SJSA1 (cell line): ENCODE measurements around the gene NMRAL1. TPM values are rescaled to one million over a fixed set of nuclear protein-coding genes. Genes with fewer than 3 reads are reported as not detected.

Source experiments
- DNase-seq, 2 experiments: peaks; one replicate each; pipeline ENCODE4 v3.0.0-alpha.2; 2015 to 2020; ENCODE audit warnings: low spot score in 2 of 2, low read depth in 1 of 2
- H3K27ac ChIP-seq: fragments of 250-450 bp; sonication (Bioruptor Pico); 2 replicates; pipeline ENCODE4 v1.5.1; 2020; ENCODE audit warnings: mild to moderate bottlenecking, moderate library complexity
- H3K27me3 ChIP-seq: fragments of 250-450 bp; sonication (Bioruptor Pico); replicated peaks from 2 replicates; pipeline ENCODE4 v1.5.1; 2020; ENCODE audit warnings: mild to moderate bottlenecking, moderate library complexity
- H3K36me3 ChIP-seq: fragments of 250-450 bp; sonication (Bioruptor Pico); 2 replicates; pipeline ENCODE4 v1.5.1; 2020; ENCODE audit warnings: mild to moderate bottlenecking
- H3K4me1 ChIP-seq: fragments of 250-450 bp; sonication (Bioruptor Pico); replicated peaks from 2 replicates; pipeline ENCODE4 v1.6.1; 2021; ENCODE audit warnings: mild to moderate bottlenecking
- H3K4me3 ChIP-seq: fragments of 250-450 bp; sonication (Bioruptor Pico); 2 replicates; pipeline ENCODE4 v1.5.1; 2020; ENCODE audit warnings: mild to moderate bottlenecking
- H3K9me3 ChIP-seq: fragments of 250-450 bp; sonication (Bioruptor Pico); replicated peaks from 2 replicates; pipeline ENCODE4 v1.5.1; 2020; ENCODE audit warnings: mild to moderate bottlenecking
- total RNA-seq: library from RNA; depleted of rRNA; stranded (reverse); fragments of >200 nt; shearing (Covaris generic); gene quantifications from 2 replicates; pipeline ENCODE4 v1.2.3, GENCODE V29; 2014

Gene NMRAL1
- total RNA-seq, 1 experiment from 2014 or later, result 9.5 TPM

DNA sequence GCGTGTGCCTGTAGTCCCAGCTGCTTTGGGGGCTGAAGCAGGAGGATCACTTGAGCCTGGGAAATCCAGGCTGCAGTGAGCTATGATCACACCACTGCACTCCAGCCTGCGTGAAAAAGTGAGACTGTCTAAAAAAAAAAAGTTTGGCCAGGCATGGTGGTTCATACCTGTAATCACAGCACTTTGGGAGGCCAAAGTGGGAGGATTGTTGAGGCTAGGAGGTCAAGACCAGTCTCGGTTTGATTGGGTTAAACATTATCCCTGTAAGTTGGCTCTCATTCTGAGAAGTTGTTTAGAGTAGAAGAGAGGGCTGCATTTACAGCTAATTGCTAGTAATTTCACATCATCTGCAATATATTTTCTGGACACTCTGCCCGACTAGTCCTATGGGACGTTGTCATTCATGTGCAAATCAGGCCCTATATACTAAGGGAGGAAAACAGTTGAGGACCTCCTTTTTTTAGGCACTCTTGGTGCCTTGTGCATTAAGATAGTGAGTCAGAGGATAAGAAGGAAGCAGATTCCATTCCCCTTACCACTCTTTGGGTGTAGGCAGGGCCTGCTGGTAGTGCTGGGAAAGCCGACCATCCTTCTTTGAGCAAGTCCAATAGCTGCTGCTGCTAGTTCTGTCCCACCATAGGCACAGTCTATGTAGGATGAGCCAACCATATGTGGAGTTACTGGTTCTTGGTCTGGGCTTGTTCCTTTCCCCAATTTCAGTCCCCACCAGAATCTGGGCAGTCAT, 20.5 kb upstream of the NMRAL1 start:
- H3K27ac ChIP-seq, result peak overlapping the region; percentile 69
- H3K27me3 ChIP-seq, result no peaks in the 10 kb centered on the region
- no peak overlapping the region for H3K4me3 ChIP-seq
- peaks cover 45% of the 10 kb centered on the region for H3K4me1 ChIP-seq
- H3K36me3 ChIP-seq, result no peaks in the 10 kb centered on the region
- H3K9me3 ChIP-seq, result no peaks in the 10 kb centered on the region
- DNase-seq, result peak; percentile 67 to 73

DNA sequence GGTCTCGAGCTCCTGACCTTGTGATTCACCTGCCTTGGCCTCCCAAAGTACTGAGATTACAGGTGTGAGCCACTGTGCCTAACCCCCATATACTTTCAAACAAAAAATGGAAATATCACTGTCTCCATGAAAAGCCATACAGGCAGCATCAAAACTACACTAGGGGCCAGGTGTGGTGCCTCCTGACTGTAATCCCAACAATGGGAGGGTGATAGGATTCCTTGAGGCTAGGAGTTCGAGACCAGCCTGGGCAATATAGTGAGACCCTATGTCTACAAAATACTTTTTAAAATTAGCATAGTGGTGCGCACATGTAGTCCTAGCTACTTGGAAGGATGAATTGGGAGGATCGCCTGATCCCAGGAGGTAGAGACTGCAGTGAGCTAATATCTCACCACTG, 17.5 kb upstream of the NMRAL1 start:
- no peak for DNase-seq
- Histone ChIP-seq H3K27ac (no peak overlapping the region), H3K27me3 (no peaks in the 10 kb centered on the region), H3K4me1 (peaks cover 61% of the 10 kb centered on the region), H3K4me3 (no peak overlapping the region), H3K36me3 (no peaks in the 10 kb centered on the region), H3K9me3 (no peaks in the 10 kb centered on the region)

DNA sequence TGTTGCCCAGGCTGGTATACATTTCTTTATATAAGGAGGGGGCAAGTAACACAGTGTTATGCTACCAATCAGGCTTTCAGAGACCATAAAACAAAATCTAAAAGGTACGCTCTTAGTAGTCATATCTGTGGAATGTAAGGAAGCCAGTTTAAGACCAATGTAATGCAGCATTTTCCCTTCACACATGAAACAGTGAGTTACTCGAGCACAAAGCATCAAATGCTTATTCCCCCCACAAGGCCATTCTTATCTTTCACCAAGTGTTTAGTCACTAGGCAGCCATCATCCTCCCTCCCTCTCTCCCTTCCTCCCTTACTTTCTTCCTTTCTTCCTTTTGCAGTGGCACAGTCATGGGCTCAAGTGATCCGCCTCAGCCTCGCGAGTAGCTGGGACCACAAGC, 14.6 kb upstream of the NMRAL1 start:
- Histone ChIP-seq H3K27ac (peak overlapping the region; percentile 69), H3K27me3 (no peaks in the 10 kb centered on the region), H3K9me3 (no peaks in the 10 kb centered on the region), H3K4me1 (peaks cover 33% of the 10 kb centered on the region), H3K4me3 (no peak overlapping the region), H3K36me3 (peaks cover 5% of the 10 kb centered on the region; the same call in 1 of the 2 replicates)
- peak; percentile 63 to 77 for DNase-seq

DNA sequence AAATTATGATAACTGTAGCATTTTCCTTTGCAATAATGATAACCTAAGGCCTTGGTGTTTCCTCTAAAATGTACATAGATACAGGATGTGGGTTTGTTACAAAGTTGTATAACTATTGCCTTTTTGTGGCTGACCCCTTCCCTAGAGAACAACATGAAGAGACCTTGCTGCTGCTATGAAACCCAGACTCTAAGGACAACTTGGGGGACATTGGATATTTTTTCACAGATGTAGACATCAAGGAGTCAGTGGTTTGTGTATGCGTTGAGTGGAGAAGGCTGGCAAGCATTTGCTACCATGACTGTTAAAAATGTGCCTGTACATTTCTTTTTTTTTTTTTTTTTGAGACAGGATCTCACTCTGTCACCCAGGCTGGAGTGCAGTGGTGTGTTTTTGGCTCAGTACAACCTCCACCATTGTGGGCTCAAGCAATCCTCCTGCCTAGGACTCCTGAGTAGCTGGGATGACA, 14.1 kb upstream of the NMRAL1 start:
- H3K36me3 ChIP-seq, result peaks cover 6% of the 10 kb centered on the region; the same call in 1 of the 2 replicates
- H3K9me3 ChIP-seq, result no peaks in the 10 kb centered on the region
- DNase-seq, result no peak
- H3K4me1 ChIP-seq, result peaks cover 31% of the 10 kb centered on the region
- H3K27me3 ChIP-seq, result no peaks in the 10 kb centered on the region
- no peak overlapping the region for H3K4me3 ChIP-seq
- peak overlapping the region; percentile 69 for H3K27ac ChIP-seq

DNA sequence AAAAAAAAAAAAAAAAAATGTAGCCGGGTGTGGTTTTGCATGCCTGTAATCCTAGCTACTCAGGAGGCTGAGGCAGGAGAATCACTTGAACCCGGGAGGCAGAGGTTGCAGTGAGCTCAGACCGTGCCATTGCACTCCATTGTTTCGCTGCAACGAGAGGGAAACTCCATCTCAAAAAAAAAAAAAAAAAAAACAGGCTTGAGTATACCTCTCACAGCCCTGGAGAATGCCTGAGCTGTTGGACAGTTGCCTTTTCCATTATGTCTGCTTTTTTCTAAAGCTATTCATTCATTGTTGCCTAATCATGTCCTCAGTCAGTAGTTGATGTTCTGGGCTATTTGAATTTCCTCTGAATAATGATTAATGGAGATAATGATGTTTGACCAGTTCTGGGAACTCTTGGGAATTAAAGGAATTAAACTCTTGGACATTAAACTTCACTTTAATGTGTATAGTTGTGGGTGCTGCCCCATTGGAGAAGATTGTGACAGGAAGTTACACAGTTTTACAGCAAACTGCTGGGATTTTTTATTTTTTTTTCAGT, 13.6 kb upstream of the NMRAL1 start:
- Histone ChIP-seq H3K4me1 (peaks cover 31% of the 10 kb centered on the region), H3K27me3 (no peaks in the 10 kb centered on the region), H3K36me3 (peaks cover 6% of the 10 kb centered on the region; the same call in 1 of the 2 replicates), H3K4me3 (no peak overlapping the region), H3K27ac (peak overlapping the region; percentile 69), H3K9me3 (no peaks in the 10 kb centered on the region)
- DNase-seq, result peak in 1 of 2 experiments; percentile 33

DNA sequence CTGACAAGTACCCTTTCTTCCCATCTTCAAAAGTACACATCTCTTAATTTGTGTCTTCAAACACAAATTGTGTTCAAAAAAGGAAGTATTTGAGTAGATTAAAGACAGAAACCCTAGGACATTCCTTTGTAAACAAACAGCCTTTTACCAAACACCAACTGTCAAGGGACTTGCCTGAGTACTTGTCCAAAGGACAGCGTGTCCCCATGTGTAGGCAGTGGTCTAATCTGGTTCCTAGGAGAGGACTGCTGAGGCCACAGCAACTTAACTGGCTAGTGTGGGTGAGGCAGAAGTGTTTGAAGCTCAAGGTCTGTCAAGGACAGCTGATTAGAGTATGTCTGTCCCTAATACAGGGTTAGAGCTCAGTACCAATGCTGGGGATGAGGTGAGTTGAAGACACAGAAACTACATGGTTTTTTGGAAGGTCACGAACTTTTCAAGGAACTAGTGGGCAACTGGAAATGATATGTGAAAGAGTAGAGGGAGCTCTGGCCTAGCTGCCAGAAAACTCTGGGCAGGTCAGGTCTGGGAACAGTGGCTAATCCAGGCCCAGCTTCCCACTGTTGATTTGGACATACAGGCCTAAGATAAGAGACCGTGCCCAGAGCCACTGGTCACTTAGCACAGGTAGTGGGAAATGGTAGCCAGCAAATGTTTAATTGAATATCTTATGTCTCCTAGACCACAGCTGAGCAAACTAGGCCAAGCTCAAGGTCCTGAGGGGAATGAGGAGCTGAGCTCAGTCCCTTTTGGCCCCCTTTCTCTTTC, 11.9 kb upstream of the NMRAL1 start:
- DNase-seq, result no peak
- Histone ChIP-seq H3K27ac (no peak overlapping the region), H3K4me3 (no peak overlapping the region), H3K27me3 (no peaks in the 10 kb centered on the region), H3K36me3 (peaks cover 6% of the 10 kb centered on the region), H3K9me3 (no peaks in the 10 kb centered on the region), H3K4me1 (peaks cover 31% of the 10 kb centered on the region)

DNA sequence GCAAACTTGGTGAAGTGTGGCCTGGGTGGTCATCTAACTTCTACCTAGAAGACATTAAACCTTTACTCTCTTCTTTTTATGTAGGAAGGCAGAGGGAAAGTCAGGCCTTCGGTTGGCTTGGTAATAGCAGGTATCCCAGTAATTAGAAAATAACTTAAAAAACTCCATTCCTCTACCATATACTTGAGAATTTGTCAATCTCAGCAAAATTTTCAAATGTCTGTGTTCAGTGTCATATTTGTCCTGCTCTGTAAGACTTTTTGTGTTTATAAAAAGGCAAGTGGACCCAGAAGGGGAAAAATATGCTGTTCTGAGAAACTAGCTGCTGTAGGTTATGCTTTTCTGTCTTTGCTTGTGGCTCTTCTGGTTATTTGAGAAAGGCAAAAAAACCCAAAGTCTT, 7.5 kb upstream of the NMRAL1 start:
- Histone ChIP-seq H3K4me3 (no peak overlapping the region), H3K36me3 (peaks cover 6% of the 10 kb centered on the region), H3K4me1 (peaks cover 14% of the 10 kb centered on the region), H3K27me3 (no peaks in the 10 kb centered on the region), H3K9me3 (no peaks in the 10 kb centered on the region), H3K27ac (no peak overlapping the region)
- no peak for DNase-seq

DNA sequence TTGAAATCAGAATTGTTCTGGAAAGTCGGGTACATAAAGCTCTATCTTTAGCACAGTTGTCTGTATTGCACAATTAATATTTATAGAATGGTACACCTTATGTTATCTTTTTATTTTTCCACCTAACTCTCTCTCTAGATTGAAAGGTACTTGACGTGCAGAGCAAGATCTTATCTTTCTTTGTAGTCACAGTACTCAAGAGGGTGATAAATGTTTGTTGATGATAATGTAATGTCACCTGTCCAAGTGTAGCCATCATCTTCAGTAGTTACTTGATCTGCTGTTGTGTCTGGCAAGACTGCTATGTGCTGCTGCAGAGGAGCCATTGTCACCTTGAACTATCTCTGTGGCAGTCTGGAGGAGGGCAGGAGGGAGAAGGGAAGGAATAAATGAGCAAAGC, 7.1 kb upstream of the NMRAL1 start:
- DNase-seq, result no peak
- no peak overlapping the region for H3K27ac ChIP-seq
- H3K9me3 ChIP-seq, result no peaks in the 10 kb centered on the region
- H3K4me1 ChIP-seq, result peaks cover 17% of the 10 kb centered on the region
- peaks cover 9% of the 10 kb centered on the region for H3K36me3 ChIP-seq
- no peak overlapping the region for H3K4me3 ChIP-seq
- H3K27me3 ChIP-seq, result no peaks in the 10 kb centered on the region

DNA sequence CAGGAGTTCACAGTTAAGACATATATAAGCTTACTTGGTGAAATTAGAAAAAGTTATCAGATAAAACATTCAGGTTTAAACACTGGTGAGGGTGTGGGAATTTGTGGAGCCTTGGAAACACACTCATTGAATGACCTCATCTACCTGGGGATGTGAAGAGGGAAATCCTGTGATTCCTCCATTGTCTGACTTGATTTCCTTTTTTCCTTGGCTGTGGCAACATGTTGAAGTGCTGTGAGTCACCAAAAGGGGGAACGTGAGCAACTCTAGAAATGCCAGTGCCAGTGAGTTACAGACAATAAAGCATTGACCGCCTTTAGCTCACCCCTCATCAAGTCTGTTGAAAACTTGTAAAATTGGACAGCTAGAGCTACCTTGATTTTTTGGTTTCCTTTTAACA, 3.5 kb upstream of the NMRAL1 start:
- Histone ChIP-seq H3K4me3 (no peak overlapping the region), H3K27ac (peak overlapping the region; percentile 5; the same call in 1 of the 2 replicates), H3K4me1 (peaks cover 24% of the 10 kb centered on the region), H3K27me3 (no peaks in the 10 kb centered on the region), H3K9me3 (0 out of 2 replicates have a peak, but pooled peaks cover 3% of the 10 kb centered on the region), H3K36me3 (peaks cover 6% of the 10 kb centered on the region; the same call in 1 of the 2 replicates)
- DNase-seq, result peak in 1 of 2 experiments; percentile 50

DNA sequence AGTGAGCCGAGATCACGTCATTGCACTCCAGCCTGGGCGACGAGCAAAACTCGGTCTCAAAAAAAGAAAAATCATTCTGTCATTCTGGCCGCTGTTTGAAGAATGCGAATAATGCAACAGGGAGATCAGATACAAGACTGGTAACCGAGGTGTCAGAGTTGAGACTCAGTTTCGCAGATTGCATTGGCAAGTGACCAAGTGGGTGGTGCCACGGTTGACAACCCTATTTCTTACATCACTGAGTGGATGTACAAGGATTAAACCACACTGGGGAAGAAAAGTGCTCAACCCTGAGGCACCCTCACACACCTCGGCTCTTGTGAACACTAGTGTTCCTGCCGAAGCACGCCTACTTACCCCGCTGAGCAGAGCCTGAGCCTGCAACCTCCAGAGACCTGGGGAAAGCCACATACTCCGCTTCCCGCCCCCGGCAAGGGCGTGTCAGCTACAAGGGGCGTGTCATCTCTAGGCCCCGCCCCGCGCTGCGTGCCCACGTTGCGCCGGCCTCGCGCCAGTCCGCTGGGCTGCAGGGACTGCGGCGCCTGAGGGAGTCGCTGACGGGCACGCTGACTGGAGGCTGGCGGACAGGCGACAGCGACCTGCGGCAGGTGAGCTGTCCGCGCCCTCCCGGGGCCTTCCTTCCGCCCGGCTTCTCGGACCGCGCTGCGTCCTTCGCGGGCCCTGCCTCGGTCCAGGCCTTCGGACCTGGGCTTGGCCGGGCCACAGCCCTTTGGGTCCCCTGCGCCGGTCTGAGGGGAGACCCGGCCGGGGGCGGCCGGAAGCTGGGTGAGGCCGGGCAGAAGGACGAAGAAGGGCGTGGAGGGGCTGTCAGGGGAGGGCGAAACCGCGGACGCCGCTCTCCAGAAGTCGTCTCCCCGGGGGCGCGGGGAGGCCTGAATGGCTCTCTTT, 1.7 kb upstream of the NMRAL1 start, which contains the start of gene HMOX2:
Gene HMOX2 (plus strand): TSS at position 519 of the 909 bp plus-strand sequence. CDS start 29,127 bp downstream, outside the sequence.
- H3K9me3 ChIP-seq, result 0 out of 2 replicates have a peak, but pooled peaks cover 3% of the 10 kb centered on the region
- H3K27ac ChIP-seq, result peak within 1 kb of the TSS; percentile 13; the same call in 1 of the 2 replicates
- DNase-seq, result peak; percentile 90 to 91
- H3K4me3 ChIP-seq, result peak within 1 kb of the TSS; percentile 93
- 0 out of 2 replicates have a peak, but pooled peaks cover 6% of the 10 kb centered on the region for H3K36me3 ChIP-seq
- no peaks in the 10 kb centered on the region for H3K27me3 ChIP-seq
- peaks cover 24% of the 10 kb centered on the region for H3K4me1 ChIP-seq

DNA sequence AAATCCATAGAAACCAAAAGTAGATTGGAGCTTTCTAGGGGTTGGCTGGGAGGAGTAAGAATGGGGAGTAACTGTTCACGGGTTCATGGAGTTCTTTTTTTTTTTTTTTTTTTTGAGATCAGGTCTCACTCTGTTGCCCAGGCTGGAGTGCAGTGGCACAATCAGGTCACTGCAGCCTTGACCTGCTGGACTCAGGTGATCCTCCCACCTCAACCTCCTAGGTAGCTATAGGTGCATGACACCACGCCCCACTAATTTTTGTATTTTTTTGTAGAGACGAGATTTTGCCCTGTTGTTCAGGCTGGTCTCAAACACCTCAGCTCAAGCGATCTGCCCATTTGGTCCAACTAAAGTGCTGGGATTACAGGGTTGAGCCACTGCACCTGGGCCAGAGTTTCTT, 1.5 kb downstream of the NMRAL1 start:
- 0 out of 2 replicates have a peak, but pooled peaks cover 3% of the 10 kb centered on the region for H3K9me3 ChIP-seq
- H3K27ac ChIP-seq, result no peak overlapping the region
- no peak overlapping the region for H3K4me3 ChIP-seq
- H3K4me1 ChIP-seq, result peaks cover 19% of the 10 kb centered on the region
- no peak for DNase-seq
- H3K36me3 ChIP-seq, result 0 out of 2 replicates have a peak, but pooled peaks cover 6% of the 10 kb centered on the region
- H3K27me3 ChIP-seq, result no peaks in the 10 kb centered on the region

DNA sequence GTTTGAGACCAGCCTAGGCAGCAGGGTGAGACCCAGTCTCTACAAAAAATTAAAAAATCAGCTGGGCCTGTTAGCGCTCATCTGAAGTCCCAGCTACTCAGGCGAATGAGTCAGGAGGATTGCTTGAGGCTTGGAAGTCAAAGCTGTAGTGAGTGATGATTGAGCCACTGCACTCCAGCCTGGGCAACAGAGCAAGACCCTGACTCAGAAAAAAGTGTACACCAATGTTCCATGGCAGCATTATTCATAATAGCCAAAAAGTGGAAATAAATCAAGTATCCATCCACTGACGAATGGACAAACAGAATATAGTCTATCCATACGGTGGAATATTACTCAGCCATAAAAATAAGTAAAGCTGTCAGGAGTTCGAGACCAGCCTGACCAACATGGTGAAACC, 2.6 kb downstream of the NMRAL1 start:
- no peaks in the 10 kb centered on the region for H3K27me3 ChIP-seq
- H3K4me3 ChIP-seq, result no peak overlapping the region
- 0 out of 2 replicates have a peak, but pooled peaks cover 3% of the 10 kb centered on the region for H3K9me3 ChIP-seq
- H3K36me3 ChIP-seq, result 0 out of 2 replicates have a peak, but pooled peaks cover 6% of the 10 kb centered on the region
- H3K4me1 ChIP-seq, result peaks cover 9% of the 10 kb centered on the region
- H3K27ac ChIP-seq, result no peak overlapping the region
- no peak for DNase-seq

DNA sequence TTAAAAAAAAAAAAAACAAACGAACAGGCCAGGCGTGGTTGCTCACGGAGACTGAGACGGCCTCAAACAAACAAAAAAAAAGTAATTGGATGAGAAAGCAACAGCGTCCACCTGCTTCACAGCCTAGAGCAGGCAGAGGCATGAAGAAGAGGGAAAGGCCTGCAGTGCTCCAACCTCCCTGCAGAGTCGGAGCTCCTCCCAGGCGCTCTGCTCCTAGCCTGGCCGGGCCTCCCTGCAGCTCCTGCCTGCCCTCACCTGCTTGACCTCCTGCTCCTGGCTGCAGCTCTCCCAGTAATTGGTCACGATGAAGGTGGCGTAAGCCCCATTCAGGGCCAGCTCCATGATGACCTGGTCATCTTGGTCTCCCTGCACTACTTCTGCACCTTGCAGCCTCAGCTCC, 5.5 kb downstream of the NMRAL1 start:
- Histone ChIP-seq H3K4me3 (no peak overlapping the region), H3K36me3 (no peaks in the 10 kb centered on the region), H3K9me3 (0 out of 2 replicates have a peak, but pooled peaks cover under 1% of the 10 kb centered on the region), H3K4me1 (peaks cover 1% of the 10 kb centered on the region), H3K27ac (no peak overlapping the region), H3K27me3 (no peaks in the 10 kb centered on the region)
- no peak for DNase-seq
